Measurements from ENCODE around the gene CSRP3.
"Not testable (repeated sequence)": the region's sequence is repeated elsewhere in the genome, so short reads cannot be mapped to it uniquely, and the experiment has no call there.

Gene CSRP3

GRCh38 chr11:19191530-19192169, 10.1 kb downstream of the CSRP3 start:
- DNase-seq (ENCODE audit: extremely low read depth in 1 of 2, low read depth in 1 of 2) = no peak

DNA sequence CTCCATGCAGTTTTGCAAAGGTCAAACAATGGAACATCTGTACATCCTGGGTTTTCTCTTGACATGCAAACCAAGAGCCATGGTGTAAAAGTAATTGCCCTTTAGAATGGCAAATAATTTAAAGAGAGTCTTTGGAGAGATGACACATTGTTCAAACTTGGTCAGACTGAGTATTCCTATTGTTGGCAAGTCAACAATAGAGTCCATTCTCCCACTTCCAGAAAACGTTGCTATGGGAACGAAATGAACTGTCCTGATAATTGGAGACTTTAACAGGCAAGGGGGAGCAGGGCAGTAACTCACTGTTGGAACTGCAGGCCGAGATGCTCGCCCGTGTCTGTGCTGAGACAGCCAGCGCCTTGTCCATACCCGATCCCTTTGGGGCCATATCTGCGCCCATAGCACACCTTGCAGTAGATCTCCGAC, 13.9 kb downstream of the CSRP3 start:
- DNase-seq (ENCODE audit: extremely low read depth in 1 of 2, low read depth in 1 of 2) = no peak

DNA sequence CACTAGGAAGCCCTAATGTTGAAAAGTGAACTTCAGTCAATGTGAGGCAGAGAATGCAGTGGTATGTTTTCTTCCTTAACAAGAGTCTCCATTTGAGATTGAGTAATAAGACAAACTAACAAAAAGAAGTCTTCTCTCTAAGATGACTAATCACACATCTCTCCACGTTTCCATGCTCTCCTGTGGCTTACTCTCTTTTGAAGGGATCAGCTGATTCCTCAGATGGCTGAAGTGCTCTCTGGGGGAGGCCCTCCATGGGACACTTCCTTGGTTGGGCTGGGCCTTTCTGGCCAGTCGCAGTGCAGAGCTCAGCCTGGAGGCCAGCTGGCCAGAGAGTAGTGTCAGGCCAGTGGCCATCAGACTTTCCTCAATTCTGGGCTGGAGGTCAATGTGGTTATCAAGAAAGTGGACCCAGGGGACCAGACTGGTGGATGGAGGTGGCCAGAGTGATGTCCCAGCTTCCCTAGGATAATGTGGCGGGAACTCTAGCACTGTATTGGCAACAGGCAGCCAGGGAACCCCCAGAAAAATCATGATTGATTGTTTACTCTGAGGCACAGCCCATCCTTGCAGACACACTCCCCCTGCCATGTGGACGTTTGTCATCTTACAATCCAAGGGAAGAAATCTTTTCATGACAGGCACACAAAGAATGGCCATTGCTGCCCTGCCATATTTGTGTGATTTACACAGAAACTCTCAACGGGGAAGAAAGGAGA, 14.5 kb downstream of the CSRP3 start:
- DNase-seq (ENCODE audit: extremely low read depth in 1 of 2, low read depth in 1 of 2) = no peak

DNA sequence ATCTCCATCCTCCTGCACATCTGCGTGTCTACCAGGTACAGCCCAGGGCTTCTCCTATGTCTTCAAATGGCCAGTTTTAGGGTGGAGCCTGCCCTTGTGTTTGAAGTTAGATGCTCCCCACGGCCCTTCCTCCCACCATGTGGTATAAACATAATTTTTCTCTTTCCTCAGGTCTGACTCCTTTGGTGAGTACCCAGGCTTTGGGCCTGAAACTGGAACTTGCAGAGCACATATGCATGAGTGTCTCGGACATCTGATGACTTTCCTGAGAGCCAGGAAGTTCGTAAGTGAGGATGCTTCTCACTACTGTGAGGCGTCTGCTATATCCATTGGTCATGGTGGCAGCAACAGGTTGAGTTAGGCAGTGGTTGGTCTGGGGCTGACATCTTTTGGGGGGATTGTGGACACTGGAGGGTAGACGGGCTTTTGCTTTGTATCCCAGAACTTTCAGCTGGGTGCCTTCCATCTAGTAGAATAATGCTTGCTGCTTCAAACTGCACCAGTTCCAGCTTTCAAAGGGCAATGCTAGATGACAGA, 16.2 kb downstream of the CSRP3 start:
- DNase-seq (ENCODE audit: extremely low read depth in 1 of 2, low read depth in 1 of 2) = no peak

GRCh38 chr11:19185036-19185435, 16.7 kb downstream of the CSRP3 start:
- DNase-seq (ENCODE audit: extremely low read depth in 1 of 2, low read depth in 1 of 2) = no peak

DNA sequence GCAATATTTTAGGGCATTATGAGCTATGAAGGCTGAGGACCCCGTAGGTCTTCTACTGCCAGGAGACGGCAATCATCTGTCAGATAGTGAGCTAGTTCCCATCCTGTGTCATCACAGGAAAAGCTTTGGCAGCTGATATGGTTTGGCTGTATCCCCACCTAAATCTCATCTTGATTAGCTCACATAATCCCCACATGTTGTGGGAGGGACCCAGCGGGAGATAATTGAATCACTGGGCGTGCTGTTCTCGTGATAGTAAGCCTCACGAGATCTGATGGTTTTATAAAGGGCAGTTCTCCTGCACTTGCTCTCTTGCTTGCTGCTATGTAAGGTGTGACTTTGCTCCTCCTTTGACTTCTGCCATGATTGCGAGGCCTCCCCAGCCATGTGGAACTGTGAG, 18.1 kb downstream of the CSRP3 start:
- no peak for DNase-seq (ENCODE audit: extremely low read depth in 1 of 2, low read depth in 1 of 2)

DNA sequence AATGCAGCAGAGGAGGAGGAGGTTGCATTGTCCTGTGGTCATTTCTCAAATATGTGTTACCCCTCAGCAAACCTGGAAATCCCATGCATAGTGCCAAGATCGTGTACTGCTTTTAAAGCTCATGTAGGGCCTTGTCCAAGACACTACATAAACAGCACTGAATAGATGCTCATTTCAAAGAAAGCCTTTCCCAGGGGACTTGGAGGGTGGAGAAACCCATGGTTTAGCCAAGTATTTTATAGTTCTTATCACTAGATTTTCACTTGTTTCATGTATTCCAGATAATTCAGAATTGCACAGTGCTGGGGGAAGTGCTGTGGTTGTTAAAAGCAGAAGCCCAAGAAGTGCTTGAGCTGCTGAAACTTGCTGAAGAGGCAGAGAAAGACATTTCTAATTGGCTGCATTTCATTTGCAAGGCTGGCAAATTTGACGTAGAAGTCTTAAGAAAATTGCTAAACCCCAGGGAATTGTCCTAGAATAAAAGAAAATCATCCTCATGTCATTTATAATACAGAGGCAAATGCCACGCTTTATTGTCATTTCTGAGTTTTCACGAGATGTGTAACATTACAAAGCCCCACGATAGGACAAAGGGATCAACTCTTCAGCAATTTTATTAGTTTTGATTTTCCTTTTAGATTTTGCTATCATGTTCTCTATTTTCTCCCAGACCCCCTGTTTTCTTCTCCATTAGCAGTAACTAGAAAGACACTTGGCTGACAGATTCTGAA, 20.1 kb downstream of the CSRP3 start:
- no peak for DNase-seq (ENCODE audit: extremely low read depth in 1 of 2, low read depth in 1 of 2)

DNA sequence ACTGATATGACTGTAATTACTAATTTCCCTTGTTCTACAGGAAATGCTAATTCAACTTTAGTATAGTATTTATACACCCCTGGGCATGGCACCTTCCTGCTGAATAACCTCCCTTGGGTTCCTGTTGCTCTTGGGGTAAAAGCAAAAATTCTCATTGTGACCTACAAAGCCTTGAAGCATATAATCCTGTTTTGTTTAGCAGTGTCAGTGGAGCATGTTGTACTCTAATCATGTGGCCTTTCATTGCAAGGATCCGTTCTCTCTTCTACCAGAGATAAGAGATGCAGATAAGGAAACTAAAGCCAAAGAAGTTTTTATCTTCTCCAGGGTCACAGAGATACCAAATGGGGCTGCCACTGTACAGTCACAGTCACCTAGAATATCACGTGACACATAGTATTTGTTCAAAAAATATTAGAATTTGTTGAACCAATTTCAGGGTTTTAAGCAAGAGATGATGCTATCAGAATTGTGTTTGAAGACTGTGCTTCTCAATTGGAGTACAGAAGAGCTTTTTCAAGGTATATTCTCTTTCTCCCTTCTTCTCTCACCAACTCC, 25.1 kb downstream of the CSRP3 start:
- no peak for DNase-seq (ENCODE audit: extremely low read depth in 1 of 2, low read depth in 1 of 2)

GRCh38 chr11:19173964-19174638, 27.7 kb downstream of the CSRP3 start:
- no peak for DNase-seq (ENCODE audit: extremely low read depth in 1 of 2, low read depth in 1 of 2)

GRCh38 chr11:19173004-19173689, 28.6 kb downstream of the CSRP3 start:
- DNase-seq (ENCODE audit: extremely low read depth in 1 of 2, low read depth in 1 of 2) = no peak

- DNase-seq (ENCODE audit: extremely low read depth in 1 of 2, low read depth in 1 of 2) = no peak
These were observed 33.7 kb downstream of the CSRP3 start for GRCh38 chr11:19168090-19168489.

GRCh38 chr11:19164881-19165280, 36.9 kb downstream of the CSRP3 start:
- no peak for DNase-seq (ENCODE audit: extremely low read depth in 1 of 2, low read depth in 1 of 2)

DNA sequence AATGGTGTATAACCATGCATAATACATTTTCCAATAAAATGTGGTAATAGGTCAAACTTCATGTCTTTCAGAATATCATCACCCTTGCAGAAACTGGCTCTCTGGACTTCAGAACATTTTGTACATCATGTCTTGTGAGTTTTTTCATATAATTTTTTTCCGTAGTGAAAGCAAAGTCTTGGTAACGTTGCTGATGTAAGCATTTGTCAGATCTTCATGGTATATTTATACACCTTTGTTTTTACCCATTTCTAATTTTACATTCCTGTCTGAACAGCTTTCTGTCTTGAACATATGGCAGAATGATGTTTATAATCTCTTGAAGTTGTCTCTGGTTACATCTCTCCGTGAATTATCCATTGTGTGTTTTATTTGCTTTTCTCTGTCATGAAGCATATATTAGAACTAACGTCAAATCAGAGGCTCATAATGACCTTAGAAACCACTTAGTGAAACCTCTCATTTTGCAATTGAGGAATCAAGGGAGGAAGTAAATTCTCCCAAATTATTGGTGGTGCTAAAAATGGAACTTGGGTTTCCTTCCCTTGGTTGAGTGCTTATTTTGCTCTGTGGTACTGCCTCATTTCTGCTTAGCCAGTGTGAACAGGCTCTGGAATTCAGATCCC, 37.4 kb downstream of the CSRP3 start:
- no peak for DNase-seq (ENCODE audit: extremely low read depth in 1 of 2, low read depth in 1 of 2)

DNA sequence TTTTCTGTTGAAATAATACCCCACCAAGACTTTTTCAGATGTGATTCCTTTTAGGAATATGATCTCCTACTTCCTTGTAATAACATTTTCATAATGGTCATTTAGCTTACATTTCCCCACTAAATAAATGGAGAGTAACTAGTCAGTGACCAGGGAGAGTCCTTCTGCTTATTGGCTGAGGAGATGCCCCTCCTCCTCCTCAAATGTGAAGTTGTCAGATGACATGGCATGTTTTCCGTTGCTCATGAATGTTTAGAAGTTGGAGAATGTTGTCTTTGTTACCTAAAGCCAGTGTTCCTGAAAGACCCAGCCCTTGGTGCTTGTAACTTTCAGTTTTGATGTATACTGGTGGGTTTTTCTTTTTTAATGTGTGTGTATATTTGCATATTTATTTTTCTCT, 38.2 kb downstream of the CSRP3 start:
- no peak for DNase-seq (ENCODE audit: extremely low read depth in 1 of 2, low read depth in 1 of 2)

DNA sequence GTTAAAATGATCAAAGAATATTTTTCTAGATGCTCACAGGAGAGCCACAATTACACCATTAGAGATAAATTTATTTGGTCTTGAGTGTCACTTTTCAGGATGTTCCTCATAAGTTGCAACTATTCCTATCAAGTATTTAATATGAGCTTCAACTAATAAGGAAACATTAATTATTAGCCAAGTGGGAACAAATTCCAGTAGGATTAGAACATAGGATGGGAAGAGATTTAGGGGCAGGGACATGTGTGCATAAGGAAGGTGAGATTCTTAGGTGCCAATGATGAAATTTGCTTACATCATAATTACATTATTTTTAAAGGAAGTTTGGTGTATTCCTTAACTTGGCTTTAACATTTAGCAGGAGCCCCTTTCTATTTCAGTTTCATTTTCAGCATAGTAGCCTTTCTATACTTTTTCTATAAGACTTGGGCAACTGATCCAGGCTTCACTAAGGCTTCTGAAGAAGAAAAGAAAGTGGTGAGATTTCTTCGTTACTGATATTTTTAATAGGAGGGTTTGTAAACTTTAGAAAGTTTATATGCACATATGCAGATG, 38.8 kb downstream of the CSRP3 start:
- DNase-seq (ENCODE audit: extremely low read depth in 1 of 2, low read depth in 1 of 2) = no peak

GRCh38 chr11:19161651-19162050, 40.1 kb downstream of the CSRP3 start:
- no peak for DNase-seq (ENCODE audit: extremely low read depth in 1 of 2, low read depth in 1 of 2)

DNA sequence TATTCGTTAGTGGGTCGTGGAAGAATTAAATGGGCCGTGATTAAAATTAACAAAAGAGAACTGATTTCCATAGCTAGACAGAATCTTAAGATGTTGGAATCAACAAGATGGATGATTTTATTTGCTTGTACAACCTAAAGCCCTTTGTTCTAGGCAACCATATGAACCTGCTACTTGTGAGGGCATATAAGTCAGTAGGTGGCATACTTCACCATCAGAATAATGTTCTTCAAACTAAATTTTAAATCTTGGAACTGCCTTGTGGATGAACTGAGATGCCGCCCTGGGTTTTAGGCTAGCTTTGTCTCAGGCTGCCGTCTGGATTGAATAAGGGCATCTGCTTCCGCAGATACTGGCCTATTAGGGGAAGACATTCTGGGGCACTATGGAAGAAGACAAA, 40.9 kb downstream of the CSRP3 start:
- no peak for DNase-seq (ENCODE audit: extremely low read depth in 1 of 2, low read depth in 1 of 2)

DNA sequence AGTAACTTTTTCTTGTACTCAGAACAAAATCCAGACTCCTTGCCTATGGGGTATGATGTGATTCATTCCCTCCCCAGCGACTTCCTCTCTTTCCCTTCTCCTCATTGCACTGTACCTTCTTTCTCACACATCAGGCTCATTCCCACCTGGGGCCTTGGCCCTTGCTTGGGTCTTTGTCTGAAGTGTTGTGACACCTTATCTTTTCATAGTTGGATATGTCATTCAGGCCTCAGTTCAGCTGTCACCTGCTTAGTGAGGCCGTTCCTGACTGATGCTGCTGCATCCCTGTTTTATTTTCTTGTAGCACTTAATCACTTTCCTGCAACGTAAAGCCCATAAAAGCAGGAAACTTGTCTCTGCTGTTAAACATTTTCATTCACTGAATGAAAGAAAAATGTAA, 44.9 kb downstream of the CSRP3 start:
- DNase-seq (ENCODE audit: extremely low read depth in 1 of 2, low read depth in 1 of 2) = no peak

- no peak for DNase-seq (ENCODE audit: extremely low read depth in 1 of 2, low read depth in 1 of 2)
These were observed 56.5 kb downstream of the CSRP3 start for GRCh38 chr11:19145319-19145718.

- not testable (repeated sequence) for DNase-seq (ENCODE audit: extremely low read depth in 1 of 2, low read depth in 1 of 2)
These were observed 64.9 kb downstream of the CSRP3 start for GRCh38 chr11:19136884-19137283.

All from activated CD8-positive, alpha-beta memory T cell treated with anti-CD3 and anti-CD28 coated beads for 1 hour (primary cell).